Stimulated activated CD8-positive, alpha-beta memory T cell treated with anti-CD3 and anti-CD28 coated beads, Interleukin-15, amount 100 ng/mL, for 1 hour (primary cell): ENCODE data around the gene LRP3.

ENCODE experiments used
- DNase-seq: peaks from one replicate; pipeline ENCODE4 v3.0.0-alpha.2; 2020; ENCODE audit warnings: low read depth

LRP3 gene

GRCh38 chr19:33238481-33239149, 44.5 kb downstream of the LRP3 start:
- no peak for DNase-seq

- no peak for DNase-seq
These were observed 45.3 kb downstream of the LRP3 start for GRCh38 chr19:33239223-33239975.

GRCh38 chr19:33240181-33240771, 46.1 kb downstream of the LRP3 start:
- no peak for DNase-seq

GRCh38 chr19:33241091-33241529, 47.0 kb downstream of the LRP3 start:
- DNase-seq = no peak

GRCh38 chr19:33241530-33242101, 47.5 kb downstream of the LRP3 start:
- DNase-seq = no peak

GRCh38 chr19:33242131-33242530, 48.0 kb downstream of the LRP3 start:
- no peak for DNase-seq

GRCh38 chr19:33242911-33243310, 48.8 kb downstream of the LRP3 start:
- no peak for DNase-seq

- DNase-seq = no peak
These were observed 52.0 kb downstream of the LRP3 start for GRCh38 chr19:33245948-33246708.

GRCh38 chr19:33246709-33247440, 52.7 kb downstream of the LRP3 start:
- no peak for DNase-seq

- DNase-seq = no peak
These were observed 53.3 kb downstream of the LRP3 start for GRCh38 chr19:33247441-33247819.

GRCh38 chr19:33248104-33248503, 54.0 kb downstream of the LRP3 start:
- DNase-seq = no peak

- no peak for DNase-seq
These were observed 54.4 kb downstream of the LRP3 start for GRCh38 chr19:33248553-33248953.

GRCh38 chr19:33248954-33249613, 55.0 kb downstream of the LRP3 start:
- DNase-seq = no peak

- no peak for DNase-seq
These were observed 55.7 kb downstream of the LRP3 start for GRCh38 chr19:33249740-33250366.

GRCh38 chr19:33250500-33250899, 56.4 kb downstream of the LRP3 start:
- DNase-seq = no peak

- no peak for DNase-seq
These were observed 56.9 kb downstream of the LRP3 start for GRCh38 chr19:33251076-33251475.

GRCh38 chr19:33251526-33252090, 57.5 kb downstream of the LRP3 start:
- no peak for DNase-seq

- DNase-seq = no peak
These were observed 58.4 kb downstream of the LRP3 start for GRCh38 chr19:33252418-33252962.

- no peak for DNase-seq
These were observed 58.8 kb downstream of the LRP3 start for GRCh38 chr19:33252971-33253370.
